Endothelial cell (in vitro differentiated cells): ENCODE measurements around the gene PLSCR5. TPM values are rescaled to one million over a fixed set of nuclear protein-coding genes. Genes with fewer than 3 reads are reported as not detected.

Source experiments
- DNase-seq: peaks from one replicate; pipeline ENCODE4 v3.0.0; 2021; ENCODE audit warnings: low spot score
- H3K27ac Mint-ChIP-seq: one replicate; pipeline ENCODE4 v1.8.0; 2021; ENCODE audit warnings: mixed read lengths, inconsistent platforms; ENCODE audit not compliant: unreplicated experiment
- H3K27me3 Mint-ChIP-seq: one replicate; pipeline ENCODE4 v1.8.0; 2021; ENCODE audit warnings: mild to moderate bottlenecking, moderate library complexity, mixed read lengths, inconsistent platforms; ENCODE audit not compliant: unreplicated experiment
- H3K36me3 Mint-ChIP-seq: one replicate; pipeline ENCODE4 v1.8.0; 2021; ENCODE audit warnings: mild to moderate bottlenecking, low read depth, mixed read lengths, inconsistent platforms; ENCODE audit not compliant: unreplicated experiment
- H3K4me1 Mint-ChIP-seq: one replicate; pipeline ENCODE4 v1.8.0; 2021; ENCODE audit warnings: mild to moderate bottlenecking, mixed read lengths, inconsistent platforms; ENCODE audit not compliant: unreplicated experiment
- H3K4me3 Mint-ChIP-seq: one replicate; pipeline ENCODE4 v1.8.0; 2021; ENCODE audit warnings: mild to moderate bottlenecking, mixed read lengths, inconsistent platforms; ENCODE audit not compliant: unreplicated experiment
- H3K9me3 Mint-ChIP-seq: one replicate; pipeline ENCODE4 v1.8.0; 2021; ENCODE audit warnings: mixed read lengths, inconsistent platforms; ENCODE audit not compliant: unreplicated experiment
- total RNA-seq: library from RNA; stranded (reverse); fragmentation: NEBNext Ultra II Directional; extraction: Animal tissue kit (Norgen Biotek cat#: 25700); gene quantifications from one replicate; pipeline ENCODE4 v1.2.1, GENCODE V29; 2021; ENCODE audit not compliant: unreplicated experiment
- TF ChIP-seq, protein P1 (sequence below): fragments of 200-600 bp; sonication (generic); IDR thresholded peaks from one replicate; pipeline ENCODE4 v1.5.0; 2021; ENCODE audit warnings: antibody characterized with exemption; ENCODE audit not compliant: unreplicated experiment

Gene PLSCR5
- total RNA-seq, 1 donor from 2014 or later: not detected

DNA sequence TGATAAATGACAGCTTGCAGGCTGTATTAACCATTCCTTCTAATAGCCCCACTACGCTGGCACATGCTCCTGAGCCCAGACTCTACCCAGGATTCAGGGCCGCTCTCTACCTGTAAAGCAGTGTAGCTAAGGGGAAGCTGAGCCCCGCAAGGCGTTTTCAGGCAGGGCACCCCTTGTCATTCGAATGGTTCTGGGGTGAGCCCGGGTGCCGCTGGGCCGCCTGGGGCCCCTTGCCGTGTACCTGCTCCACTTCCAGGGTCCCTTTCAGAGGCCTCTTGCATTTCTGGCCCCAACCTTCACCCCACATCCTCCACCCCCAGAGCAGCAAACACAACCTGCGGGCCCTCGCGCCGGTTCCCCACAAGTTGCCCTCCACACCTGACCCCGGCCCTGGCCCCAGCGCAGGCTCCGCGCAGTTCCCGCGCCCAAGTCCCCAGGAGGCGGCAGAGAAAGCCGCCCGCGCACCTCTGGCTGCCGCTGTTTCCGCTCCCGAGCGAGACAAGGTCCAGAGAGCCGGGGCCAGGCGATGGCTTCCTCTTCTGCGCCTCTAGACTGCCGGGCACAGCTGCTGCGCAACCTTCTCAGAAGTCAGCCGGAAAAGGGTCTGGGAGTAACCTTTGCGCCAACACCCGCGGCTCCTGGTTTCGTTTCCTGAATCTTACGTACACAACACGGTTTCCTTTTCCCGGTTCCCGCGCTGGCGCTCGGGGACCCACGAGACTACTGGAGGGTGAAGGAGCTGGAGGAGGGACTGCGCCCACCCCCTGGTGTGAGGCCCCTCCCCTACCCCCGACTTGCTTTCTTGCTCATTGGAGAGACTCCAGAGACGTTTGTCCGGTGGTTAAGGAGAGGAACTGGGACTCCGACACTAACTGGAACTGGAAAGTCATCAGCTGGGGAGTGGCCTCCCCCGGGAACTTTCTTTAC is 60.9 kb downstream of the PLSCR5 start, which contains the start of gene PLSCR1:
PLSCR1 (minus strand) TSS at position 606 of the 927 bp plus-strand sequence. CDS start 8,055 bp downstream, outside the sequence.
- H3K27me3 Mint-ChIP-seq: no peaks in the 10 kb centered on the region
- peak; percentile 87 for DNase-seq
- peak within 1 kb of the TSS; percentile 91 for H3K27ac Mint-ChIP-seq
- H3K4me3 Mint-ChIP-seq: peak within 1 kb of the TSS; percentile 94
- TF ChIP-seq, protein P1, sequence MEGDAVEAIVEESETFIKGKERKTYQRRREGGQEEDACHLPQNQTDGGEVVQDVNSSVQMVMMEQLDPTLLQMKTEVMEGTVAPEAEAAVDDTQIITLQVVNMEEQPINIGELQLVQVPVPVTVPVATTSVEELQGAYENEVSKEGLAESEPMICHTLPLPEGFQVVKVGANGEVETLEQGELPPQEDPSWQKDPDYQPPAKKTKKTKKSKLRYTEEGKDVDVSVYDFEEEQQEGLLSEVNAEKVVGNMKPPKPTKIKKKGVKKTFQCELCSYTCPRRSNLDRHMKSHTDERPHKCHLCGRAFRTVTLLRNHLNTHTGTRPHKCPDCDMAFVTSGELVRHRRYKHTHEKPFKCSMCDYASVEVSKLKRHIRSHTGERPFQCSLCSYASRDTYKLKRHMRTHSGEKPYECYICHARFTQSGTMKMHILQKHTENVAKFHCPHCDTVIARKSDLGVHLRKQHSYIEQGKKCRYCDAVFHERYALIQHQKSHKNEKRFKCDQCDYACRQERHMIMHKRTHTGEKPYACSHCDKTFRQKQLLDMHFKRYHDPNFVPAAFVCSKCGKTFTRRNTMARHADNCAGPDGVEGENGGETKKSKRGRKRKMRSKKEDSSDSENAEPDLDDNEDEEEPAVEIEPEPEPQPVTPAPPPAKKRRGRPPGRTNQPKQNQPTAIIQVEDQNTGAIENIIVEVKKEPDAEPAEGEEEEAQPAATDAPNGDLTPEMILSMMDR: no peak
- peaks cover 20% of the 10 kb centered on the region for H3K4me1 Mint-ChIP-seq
- no peaks in the 10 kb centered on the region for H3K9me3 Mint-ChIP-seq
- H3K36me3 Mint-ChIP-seq: peaks cover 10% of the 10 kb centered on the region

DNA sequence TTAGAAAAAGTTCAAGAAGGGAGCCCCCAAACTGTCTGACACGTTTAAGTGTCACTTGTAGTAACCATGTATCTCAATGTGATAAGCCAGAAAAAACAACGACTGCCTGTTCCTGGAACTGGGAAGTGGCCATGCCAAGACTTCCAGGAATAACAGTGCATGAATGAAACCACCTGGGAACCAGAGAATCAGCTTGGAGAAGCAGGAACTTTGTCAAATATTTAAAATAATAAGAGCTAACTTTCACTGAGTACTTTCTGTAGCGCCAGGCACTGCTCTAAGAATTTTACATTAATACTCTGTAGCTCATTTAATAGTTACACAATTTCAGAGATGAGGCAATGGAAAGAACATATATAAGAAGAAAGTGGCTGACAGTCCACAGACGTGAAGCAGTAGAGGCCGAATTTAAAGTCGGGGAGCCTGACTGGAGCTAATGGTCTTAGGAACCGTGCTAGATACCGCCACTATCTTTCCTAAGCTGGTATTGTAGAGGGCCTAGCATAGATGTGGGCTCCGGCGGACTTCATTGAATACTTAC is 61.6 kb downstream of the PLSCR5 start:
- Mint-ChIP-seq H3K4me3 (peak overlapping the region; percentile 94), H3K36me3 (peaks cover 16% of the 10 kb centered on the region), H3K27ac (peak overlapping the region; percentile 91), H3K27me3 (no peaks in the 10 kb centered on the region), H3K4me1 (peaks cover 20% of the 10 kb centered on the region), H3K9me3 (no peaks in the 10 kb centered on the region)
- TF ChIP-seq, protein P1: no peak
- DNase-seq: peak; percentile 6

DNA sequence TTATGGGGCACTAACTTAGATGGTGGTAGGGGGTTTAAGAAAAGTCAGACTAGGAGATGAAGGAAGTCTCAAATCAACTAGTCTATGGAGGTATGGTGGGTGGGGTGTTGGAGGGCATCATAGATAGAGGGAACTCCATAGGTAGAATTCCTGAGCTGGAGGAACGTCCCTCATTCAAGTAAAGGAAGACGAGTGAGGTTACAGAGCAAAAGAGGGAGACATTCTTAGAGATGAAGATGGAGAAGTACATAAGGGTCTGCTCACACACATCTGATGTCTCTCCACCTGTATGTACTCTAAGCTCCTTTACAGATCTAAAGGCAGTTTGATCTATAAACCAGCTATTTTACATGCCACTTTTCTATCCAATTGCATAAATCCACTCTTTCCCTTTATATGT is 62.2 kb downstream of the PLSCR5 start:
- H3K9me3 Mint-ChIP-seq: no peaks in the 10 kb centered on the region
- H3K27me3 Mint-ChIP-seq: no peaks in the 10 kb centered on the region
- H3K4me1 Mint-ChIP-seq: peaks cover 20% of the 10 kb centered on the region
- H3K36me3 Mint-ChIP-seq: peaks cover 16% of the 10 kb centered on the region
- H3K4me3 Mint-ChIP-seq: peak overlapping the region; percentile 94
- peak overlapping the region; percentile 91 for H3K27ac Mint-ChIP-seq
- DNase-seq: no peak
- TF ChIP-seq, protein P1: no peak

DNA sequence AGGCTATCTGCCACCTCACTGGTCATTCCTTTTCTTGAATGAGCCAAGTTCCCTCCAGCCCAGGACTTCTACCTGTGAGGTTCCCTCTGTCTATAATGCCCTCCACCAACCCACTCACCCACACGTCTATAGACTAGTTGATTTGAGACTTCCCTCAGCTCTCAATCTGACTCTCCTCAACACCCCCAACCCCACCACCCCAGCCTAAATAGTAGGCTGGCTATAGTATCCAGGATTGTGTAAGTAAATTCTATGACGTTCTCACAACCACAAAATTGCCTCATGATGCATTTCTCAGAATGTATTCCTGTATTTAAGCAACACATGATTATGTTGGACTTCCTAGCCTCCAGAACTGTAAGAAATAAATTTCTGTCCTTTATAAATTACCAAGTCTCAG is 63.0 kb downstream of the PLSCR5 start:
- Mint-ChIP-seq H3K36me3 (peaks cover 20% of the 10 kb centered on the region), H3K27ac (no peak overlapping the region), H3K9me3 (no peaks in the 10 kb centered on the region), H3K4me3 (peak overlapping the region; percentile 20), H3K27me3 (no peaks in the 10 kb centered on the region), H3K4me1 (peaks cover 21% of the 10 kb centered on the region)
- no peak for DNase-seq
- TF ChIP-seq, protein P1: no peak

DNA sequence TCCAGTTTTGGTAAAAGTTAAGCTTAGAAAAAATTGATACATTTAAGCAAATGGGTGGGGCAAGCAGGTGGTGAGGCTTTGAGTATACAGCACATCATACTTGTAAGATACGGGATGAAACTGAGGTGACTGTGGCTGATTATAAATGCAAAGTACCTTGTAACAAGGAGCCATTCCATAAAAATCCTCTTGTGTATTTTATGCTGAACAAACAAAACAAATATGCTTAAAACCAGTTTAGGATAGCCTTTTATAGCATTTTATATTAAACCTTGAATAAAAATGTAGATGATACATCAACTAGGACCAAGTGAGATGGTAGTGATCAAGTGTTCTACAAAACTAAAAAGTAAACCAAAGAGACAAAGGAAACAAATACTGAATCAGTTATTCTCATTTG is 64.2 kb downstream of the PLSCR5 start:
- no peaks in the 10 kb centered on the region for H3K27me3 Mint-ChIP-seq
- H3K4me3 Mint-ChIP-seq: no peak overlapping the region
- H3K9me3 Mint-ChIP-seq: no peaks in the 10 kb centered on the region
- TF ChIP-seq, protein P1: no peak
- H3K36me3 Mint-ChIP-seq: peaks cover 21% of the 10 kb centered on the region
- no peak overlapping the region for H3K27ac Mint-ChIP-seq
- no peak for DNase-seq
- H3K4me1 Mint-ChIP-seq: peaks cover 28% of the 10 kb centered on the region
